ENCODE measurements around the gene GRM4.

- TF ChIP-seq CTCF (conservative IDR thresholded peaks at IDR 0.05; ENCODE audit: low read depth, low read length) (no peak), EZH2 (IDR thresholded peaks at IDR 0.05; ENCODE audit: borderline replicate concordance, low read depth, low read length, poor library complexity, severe bottlenecking) (no peak)
These were observed 7.1 kb upstream of the GRM4 start for GRCh38 chr6:34152806-34153520.
